Coronary artery (tissue), 2 donors: ENCODE measurements around the gene TM4SF20.

ENCODE experiments used
- DNase-seq: peaks from one replicate; pipeline ENCODE4 v3.0.0-alpha.2; 2017; ENCODE audit warnings: low spot score
- H3K27ac ChIP-seq, 2 donors: fragments of 200-600 bp; sonication (generic); one replicate each; pipeline ENCODE4 v1.5.1; 2016 to 2019
- H3K4me3 ChIP-seq: fragments of 200-600 bp; sonication (generic); 2 replicates; pipeline ENCODE4 v1.5.1; 2016; ENCODE audit warnings: mild to moderate bottlenecking, moderate library complexity
- TF ChIP-seq, protein P1 (sequence below): fragments of 200-600 bp; sonication (generic); IDR thresholded peaks from one replicate; pipeline ENCODE4 v1.5.1; 2019; ENCODE audit warnings: antibody characterized with exemption

TM4SF20 gene

DNA sequence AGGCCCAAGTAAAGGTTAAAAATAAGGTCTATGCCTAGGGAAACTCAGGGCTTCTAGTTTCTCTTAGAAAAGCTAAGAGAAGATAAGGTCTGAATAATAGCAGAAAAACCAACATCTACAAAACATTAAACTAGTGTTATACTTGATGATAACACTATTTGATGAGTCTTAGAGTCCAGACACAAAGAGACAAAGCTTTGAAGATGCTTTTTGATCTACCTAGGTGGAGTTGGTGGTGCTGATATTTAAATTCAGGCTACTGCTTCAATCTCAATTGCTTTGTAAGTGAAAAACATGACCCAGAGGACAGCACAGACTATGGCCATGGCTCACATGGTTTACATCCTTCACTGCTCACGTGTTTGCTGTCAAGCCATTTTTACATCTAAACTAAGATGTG is 65.8 kb downstream of the TM4SF20 start:
- TF ChIP-seq, protein P1, sequence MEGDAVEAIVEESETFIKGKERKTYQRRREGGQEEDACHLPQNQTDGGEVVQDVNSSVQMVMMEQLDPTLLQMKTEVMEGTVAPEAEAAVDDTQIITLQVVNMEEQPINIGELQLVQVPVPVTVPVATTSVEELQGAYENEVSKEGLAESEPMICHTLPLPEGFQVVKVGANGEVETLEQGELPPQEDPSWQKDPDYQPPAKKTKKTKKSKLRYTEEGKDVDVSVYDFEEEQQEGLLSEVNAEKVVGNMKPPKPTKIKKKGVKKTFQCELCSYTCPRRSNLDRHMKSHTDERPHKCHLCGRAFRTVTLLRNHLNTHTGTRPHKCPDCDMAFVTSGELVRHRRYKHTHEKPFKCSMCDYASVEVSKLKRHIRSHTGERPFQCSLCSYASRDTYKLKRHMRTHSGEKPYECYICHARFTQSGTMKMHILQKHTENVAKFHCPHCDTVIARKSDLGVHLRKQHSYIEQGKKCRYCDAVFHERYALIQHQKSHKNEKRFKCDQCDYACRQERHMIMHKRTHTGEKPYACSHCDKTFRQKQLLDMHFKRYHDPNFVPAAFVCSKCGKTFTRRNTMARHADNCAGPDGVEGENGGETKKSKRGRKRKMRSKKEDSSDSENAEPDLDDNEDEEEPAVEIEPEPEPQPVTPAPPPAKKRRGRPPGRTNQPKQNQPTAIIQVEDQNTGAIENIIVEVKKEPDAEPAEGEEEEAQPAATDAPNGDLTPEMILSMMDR = no peak

GRCh38 chr2:227312579-227312978 is 66.5 kb downstream of the TM4SF20 start:
- H3K4me3 ChIP-seq = no peak overlapping the region
- H3K27ac ChIP-seq = no peak overlapping the region
- DNase-seq = no peak
- TF ChIP-seq, protein P1 = no peak

More for the DNA sequence above, 65.8 kb downstream of the TM4SF20 start:
- H3K4me3 ChIP-seq = no peak overlapping the region
- no peak for DNase-seq
- no peak overlapping the region for H3K27ac ChIP-seq
